ENCODE data around the gene DPP9. TPM values are rescaled to one million over a fixed set of nuclear protein-coding genes. Genes with fewer than 3 reads are reported as not detected.
A peak's percentile ranks its signal among the peaks of the same experiment; 100 is the strongest.

The DPP9 gene
- total and polyA plus RNA-seq, 2 of the 13 experiments (the other 11 are each of a cell fraction or from before 2014, with no cell fraction given) = 8.4 to 25.8 TPM

GRCh38 chr19:4669723-4670480 is 53.7 kb downstream of the DPP9 start, which contains the start of gene MYDGF (continued):
- TF ChIP-seq TFAP4 (IDR thresholded peaks at IDR 0.05; ENCODE audit: borderline replicate concordance, low read depth) (no peak), ZNF292 (CRISPR knock-in tag; IDR thresholded peaks at IDR 0.05; ENCODE audit: borderline replicate concordance, low read depth) (no peak), MYPOP (CRISPR knock-in tag; IDR thresholded peaks at IDR 0.05) (no peak), ZNF33B (CRISPR knock-in tag; IDR thresholded peaks at IDR 0.05) (no peak), STAT6 (CRISPR knock-in tag; IDR thresholded peaks at IDR 0.05; ENCODE audit: borderline replicate concordance) (no peak), ZNF484 (CRISPR knock-in tag; IDR thresholded peaks at IDR 0.05; ENCODE audit: borderline replicate concordance, low read depth) (no peak), REL (CRISPR knock-in tag; conservative IDR thresholded peaks at IDR 0.05) (no peak), UBTF (CRISPR knock-in tag; IDR thresholded peaks at IDR 0.05) (peak; percentile 54; the same call in 1 of the 2 replicates), RFXANK (CRISPR knock-in tag; IDR thresholded peaks at IDR 0.05) (no peak), THAP8 (CRISPR knock-in tag; IDR thresholded peaks at IDR 0.05; ENCODE audit: borderline replicate concordance) (no peak), ZNF773 (CRISPR knock-in tag; IDR thresholded peaks at IDR 0.05; ENCODE audit: borderline replicate concordance) (no peak), RFXAP (CRISPR knock-in tag; IDR thresholded peaks at IDR 0.05; ENCODE audit: borderline replicate concordance) (peak; percentile 17; the same call in 1 of the 2 replicates), PHF20 (CRISPR knock-in tag; IDR thresholded peaks at IDR 0.05) (peak; percentile 79), RFX3 (CRISPR knock-in tag; IDR thresholded peaks at IDR 0.05) (no peak), RARG (CRISPR knock-in tag; IDR thresholded peaks at IDR 0.05; ENCODE audit: low read depth) (no peak; the same call in 1 of the 2 replicates), MXD1 (CRISPR knock-in tag; IDR thresholded peaks at IDR 0.05) (peak; percentile 81), REXO4 (CRISPR knock-in tag; IDR thresholded peaks at IDR 0.05; ENCODE audit: borderline replicate concordance) (no peak), SOX6 (IDR thresholded peaks at IDR 0.05) (no peak), SOX6 (CRISPR knock-in tag; IDR thresholded peaks at IDR 0.05) (0 out of 2 replicates have a peak, but pooled peaks have one; percentile 12), ZNF556 (CRISPR knock-in tag; IDR thresholded peaks at IDR 0.05; ENCODE audit: borderline replicate concordance) (peak; percentile 88; the same call in 1 of the 2 replicates), SMARCE1 (IDR thresholded peaks at IDR 0.05; ENCODE audit: borderline replicate concordance) (no peak), TP53 (CRISPR knock-in tag; conservative IDR thresholded peaks at IDR 0.05) (no peak)
